OCI-LY1 (cell line): ENCODE data around the gene PHACTR2.

Experiments
- CTCF ChIP-seq: fragments of 200-600 bp; sonication (generic), shearing (Covaris generic); IDR thresholded peaks from 2 replicates; pipeline ENCODE4 v1.5.1; 2017; ENCODE audit warnings: mild to moderate bottlenecking, antibody characterized with exemption, low read length, moderate library complexity, mixed read lengths
- EZH2 ChIP-seq: fragments of 200-600 bp; sonication (generic), shearing (Covaris generic); IDR thresholded peaks from 2 replicates; pipeline ENCODE4 v1.8.0; 2017; ENCODE audit warnings: borderline replicate concordance, mixed run types, mild to moderate bottlenecking, antibody characterized with exemption, low read length, moderate library complexity, mixed read lengths

DNA sequence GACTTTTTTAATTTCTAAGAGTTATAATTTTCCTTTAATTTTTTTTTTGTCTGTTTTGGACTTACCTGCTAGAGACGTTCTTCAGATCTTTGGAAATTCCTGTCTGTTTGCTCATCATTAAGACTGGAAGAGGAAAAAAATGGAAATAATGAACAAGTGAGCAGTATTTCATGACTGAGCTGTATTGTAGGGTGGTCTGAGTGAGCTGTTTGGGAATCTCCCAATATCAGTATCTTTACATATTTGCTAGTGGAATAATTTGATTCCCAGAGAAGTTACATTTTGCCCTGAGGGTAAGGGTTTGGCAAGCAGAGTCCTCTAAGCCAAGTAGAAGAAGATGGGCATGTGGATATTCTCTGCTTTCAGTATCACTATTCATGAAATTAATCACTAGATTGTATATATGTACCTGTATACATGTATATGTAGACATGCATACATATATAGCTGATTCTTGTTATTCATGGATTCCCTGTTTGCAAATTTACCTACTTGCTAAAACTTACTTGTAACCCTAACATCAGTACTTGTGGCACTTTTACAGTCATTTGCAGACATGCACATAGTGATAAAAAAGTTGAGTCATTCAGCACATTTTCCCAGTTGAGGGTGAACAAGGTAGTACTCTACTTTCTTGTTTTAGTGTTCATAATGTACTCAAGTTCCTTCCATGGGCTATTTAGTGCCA is 200.0 kb downstream of the PHACTR2 start:
- TF ChIP-seq CTCF (no peak), EZH2 (no peak)
